ENCODE measurements around the gene CCDC6. TPM values are rescaled to one million over a fixed set of nuclear protein-coding genes. Genes with fewer than 3 reads are reported as not detected.
A peak's percentile ranks its signal among the peaks of the same experiment; 100 is the strongest.

Gene CCDC6
- total RNA-seq, 1 donor from 2014 or later = 28.1 TPM

- Mint-ChIP-seq H3K4me3 (ENCODE audit: unreplicated experiment) (no peak overlapping the region), H3K27me3 (ENCODE audit: unreplicated experiment) (no peaks in the 10 kb centered on the region), H3K36me3 (ENCODE audit: unreplicated experiment) (no peaks in the 10 kb centered on the region), H3K9me3 (ENCODE audit: unreplicated experiment) (peaks cover 2% of the 10 kb centered on the region), H3K27ac (ENCODE audit: unreplicated experiment) (no peak overlapping the region), H3K4me1 (ENCODE audit: low read depth, unreplicated experiment) (peaks cover 16% of the 10 kb centered on the region)
- TF ChIP-seq, protein P1, sequence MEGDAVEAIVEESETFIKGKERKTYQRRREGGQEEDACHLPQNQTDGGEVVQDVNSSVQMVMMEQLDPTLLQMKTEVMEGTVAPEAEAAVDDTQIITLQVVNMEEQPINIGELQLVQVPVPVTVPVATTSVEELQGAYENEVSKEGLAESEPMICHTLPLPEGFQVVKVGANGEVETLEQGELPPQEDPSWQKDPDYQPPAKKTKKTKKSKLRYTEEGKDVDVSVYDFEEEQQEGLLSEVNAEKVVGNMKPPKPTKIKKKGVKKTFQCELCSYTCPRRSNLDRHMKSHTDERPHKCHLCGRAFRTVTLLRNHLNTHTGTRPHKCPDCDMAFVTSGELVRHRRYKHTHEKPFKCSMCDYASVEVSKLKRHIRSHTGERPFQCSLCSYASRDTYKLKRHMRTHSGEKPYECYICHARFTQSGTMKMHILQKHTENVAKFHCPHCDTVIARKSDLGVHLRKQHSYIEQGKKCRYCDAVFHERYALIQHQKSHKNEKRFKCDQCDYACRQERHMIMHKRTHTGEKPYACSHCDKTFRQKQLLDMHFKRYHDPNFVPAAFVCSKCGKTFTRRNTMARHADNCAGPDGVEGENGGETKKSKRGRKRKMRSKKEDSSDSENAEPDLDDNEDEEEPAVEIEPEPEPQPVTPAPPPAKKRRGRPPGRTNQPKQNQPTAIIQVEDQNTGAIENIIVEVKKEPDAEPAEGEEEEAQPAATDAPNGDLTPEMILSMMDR (IDR thresholded peaks at IDR 0.05; ENCODE audit: partially characterized antibody, unreplicated experiment) = no peak
- no peak for DNase-seq
Observed at GRCh38 chr10:59873896-59874295, 32.5 kb downstream of the CCDC6 start.

GRCh38 chr10:59872892-59873463 lies 33.4 kb downstream of the CCDC6 start:
- H3K27me3 Mint-ChIP-seq (ENCODE audit: unreplicated experiment) = no peaks in the 10 kb centered on the region
- no peak overlapping the region for H3K4me3 Mint-ChIP-seq (ENCODE audit: unreplicated experiment)
- DNase-seq = no peak
- TF ChIP-seq, protein P1 (IDR thresholded peaks at IDR 0.05; ENCODE audit: partially characterized antibody, unreplicated experiment) = no peak
- peaks cover 3% of the 10 kb centered on the region for H3K9me3 Mint-ChIP-seq (ENCODE audit: unreplicated experiment)
- H3K4me1 Mint-ChIP-seq (ENCODE audit: low read depth, unreplicated experiment) = peaks cover 14% of the 10 kb centered on the region
- H3K27ac Mint-ChIP-seq (ENCODE audit: unreplicated experiment) = no peak overlapping the region
- no peaks in the 10 kb centered on the region for H3K36me3 Mint-ChIP-seq (ENCODE audit: unreplicated experiment)

- Mint-ChIP-seq H3K36me3 (ENCODE audit: unreplicated experiment) (no peaks in the 10 kb centered on the region), H3K27ac (ENCODE audit: unreplicated experiment) (no peak overlapping the region), H3K4me3 (ENCODE audit: unreplicated experiment) (no peak overlapping the region), H3K9me3 (ENCODE audit: unreplicated experiment) (peaks cover 3% of the 10 kb centered on the region), H3K27me3 (ENCODE audit: unreplicated experiment) (no peaks in the 10 kb centered on the region), H3K4me1 (ENCODE audit: low read depth, unreplicated experiment) (peaks cover 11% of the 10 kb centered on the region)
- TF ChIP-seq, protein P1 (IDR thresholded peaks at IDR 0.05; ENCODE audit: partially characterized antibody, unreplicated experiment) = no peak
- no peak for DNase-seq
Observed at GRCh38 chr10:59870152-59870551, 36.2 kb downstream of the CCDC6 start.

DNA sequence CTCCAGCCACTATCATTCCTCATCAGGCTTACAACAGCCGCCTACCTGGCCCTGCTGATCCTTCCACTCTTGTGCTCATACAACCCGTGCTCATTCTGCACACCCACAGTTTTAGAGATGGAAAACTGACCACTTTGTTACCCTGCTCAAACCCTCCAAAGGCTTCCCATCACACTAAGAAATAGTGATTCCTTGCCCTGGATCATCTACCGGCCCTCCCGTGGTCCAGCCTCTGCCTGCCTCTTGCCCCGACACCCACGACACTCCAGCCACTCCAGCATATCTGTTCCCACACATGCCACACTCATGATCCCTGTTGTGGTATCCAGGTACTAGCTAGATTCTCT lies 36.8 kb downstream of the CCDC6 start:
- H3K27ac Mint-ChIP-seq (ENCODE audit: unreplicated experiment) = peak overlapping the region; percentile 48
- TF ChIP-seq, protein P1 (IDR thresholded peaks at IDR 0.05; ENCODE audit: partially characterized antibody, unreplicated experiment) = no peak

GRCh38 chr10:59868696-59869593 lies 37.4 kb downstream of the CCDC6 start:
- Mint-ChIP-seq H3K9me3 (ENCODE audit: unreplicated experiment) (peaks cover 3% of the 10 kb centered on the region), H3K4me1 (ENCODE audit: low read depth, unreplicated experiment) (peaks cover 11% of the 10 kb centered on the region), H3K27me3 (ENCODE audit: unreplicated experiment) (no peaks in the 10 kb centered on the region), H3K4me3 (ENCODE audit: unreplicated experiment) (no peak overlapping the region), H3K36me3 (ENCODE audit: unreplicated experiment) (no peaks in the 10 kb centered on the region), H3K27ac (ENCODE audit: unreplicated experiment) (no peak overlapping the region)
- DNase-seq = no peak
- TF ChIP-seq, protein P1 (IDR thresholded peaks at IDR 0.05; ENCODE audit: partially characterized antibody, unreplicated experiment) = no peak

More for the DNA sequence above, 36.8 kb downstream of the CCDC6 start:
- Mint-ChIP-seq H3K27me3 (ENCODE audit: unreplicated experiment) (no peaks in the 10 kb centered on the region), H3K36me3 (ENCODE audit: unreplicated experiment) (no peaks in the 10 kb centered on the region), H3K4me3 (ENCODE audit: unreplicated experiment) (no peak overlapping the region), H3K9me3 (ENCODE audit: unreplicated experiment) (peaks cover 3% of the 10 kb centered on the region), H3K4me1 (ENCODE audit: low read depth, unreplicated experiment) (peaks cover 11% of the 10 kb centered on the region)
- DNase-seq = no peak
